GM19193 (cell line): ENCODE data around the gene RALGPS1.

Source experiments
- POLR2A ChIP-seq: IDR thresholded peaks from 4 replicates; pipeline ENCODE4 v1.6.1; 2011; ENCODE audit not compliant: insufficient read depth, insufficient read length; ENCODE audit errors: extremely low read depth

RALGPS1 gene

GRCh38 chr9:127233989-127234388 lies 319.4 kb downstream of the RALGPS1 start:
- TF ChIP-seq POLR2A = no peak

- TF ChIP-seq POLR2A = no peak
These were observed 323.2 kb downstream of the RALGPS1 start for GRCh38 chr9:127237801-127238200.

GRCh38 chr9:127241354-127241753 lies 326.8 kb downstream of the RALGPS1 start:
- no peak for TF ChIP-seq POLR2A

- peak; percentile 52 for TF ChIP-seq POLR2A
These were observed 330.3 kb downstream of the RALGPS1 start for GRCh38 chr9:127244609-127245601.

- TF ChIP-seq POLR2A = no peak
These were observed 331.1 kb downstream of the RALGPS1 start for GRCh38 chr9:127245637-127246164.

GRCh38 chr9:127248241-127248640 lies 333.7 kb downstream of the RALGPS1 start:
- TF ChIP-seq POLR2A = no peak

- TF ChIP-seq POLR2A = no peak
These were observed 335.3 kb downstream of the RALGPS1 start for GRCh38 chr9:127249877-127250276.

- TF ChIP-seq POLR2A = no peak
These were observed 336.4 kb downstream of the RALGPS1 start for GRCh38 chr9:127250896-127251391.

- no peak for TF ChIP-seq POLR2A
These were observed 338.1 kb downstream of the RALGPS1 start for GRCh38 chr9:127252410-127253318.

GRCh38 chr9:127253446-127253845 lies 338.9 kb downstream of the RALGPS1 start:
- TF ChIP-seq POLR2A = no peak

GRCh38 chr9:127255692-127256091 lies 341.1 kb downstream of the RALGPS1 start:
- no peak for TF ChIP-seq POLR2A

- no peak for TF ChIP-seq POLR2A
These were observed 341.7 kb downstream of the RALGPS1 start for GRCh38 chr9:127256324-127256723.

- TF ChIP-seq POLR2A = no peak
These were observed 344.3 kb downstream of the RALGPS1 start for GRCh38 chr9:127258606-127259471.

GRCh38 chr9:127262602-127263001 lies 348.0 kb downstream of the RALGPS1 start:
- no peak for TF ChIP-seq POLR2A
